ENCODE results near the gene METTL8.

- no peak for TF ChIP-seq CTCF (IDR thresholded peaks at IDR 0.05)
- no peak for TF ChIP-seq MYC (IDR thresholded peaks at IDR 0.05; ENCODE audit: borderline replicate concordance, low read length)
- no peak for TF ChIP-seq RFX5 (IDR thresholded peaks at IDR 0.05)
These were observed 124.1 kb downstream of the METTL8 start for GRCh38 chr2:171309455-171310286.

All from A549 (cell line).